ENCODE results near the gene TNS3.

The TNS3 gene

GRCh38 chr7:47336472-47337425 lies 245.2 kb downstream of the TNS3 start:
- H3K79me2 ChIP-seq (ENCODE audit: control insufficient read depth, low read length): no peaks in the 10 kb centered on the region
- no peaks in the 10 kb centered on the region for H3K9me3 ChIP-seq (ENCODE audit: control insufficient read depth, insufficient read depth, low read length)
- H3K9me2 ChIP-seq (replicated peaks; ENCODE audit: control insufficient read depth, low read length): no peaks in the 10 kb centered on the region
- no peak overlapping the region for H3K4me3 ChIP-seq (ENCODE audit: low read length)
- H3K27me3 ChIP-seq (ENCODE audit: control insufficient read depth, low read length): no peaks in the 10 kb centered on the region
- H3K27ac ChIP-seq (ENCODE audit: low read depth, low read length): no peak overlapping the region
- no peaks in the 10 kb centered on the region for H3F3A ChIP-seq (ENCODE audit: control insufficient read depth, insufficient read depth)
- H4K20me1 ChIP-seq (ENCODE audit: control insufficient read depth, insufficient read depth, low read depth, low read length): no peaks in the 10 kb centered on the region
- H3K4me1 ChIP-seq (ENCODE audit: control insufficient read depth, low read length): no peaks in the 10 kb centered on the region
- no peaks in the 10 kb centered on the region for H3K36me3 ChIP-seq (ENCODE audit: control insufficient read depth, low read length)
- no peak for TF ChIP-seq EZH2phosphoT487 (IDR thresholded peaks at IDR 0.05; ENCODE audit: borderline replicate concordance, low read length)
- TF ChIP-seq, protein P1, sequence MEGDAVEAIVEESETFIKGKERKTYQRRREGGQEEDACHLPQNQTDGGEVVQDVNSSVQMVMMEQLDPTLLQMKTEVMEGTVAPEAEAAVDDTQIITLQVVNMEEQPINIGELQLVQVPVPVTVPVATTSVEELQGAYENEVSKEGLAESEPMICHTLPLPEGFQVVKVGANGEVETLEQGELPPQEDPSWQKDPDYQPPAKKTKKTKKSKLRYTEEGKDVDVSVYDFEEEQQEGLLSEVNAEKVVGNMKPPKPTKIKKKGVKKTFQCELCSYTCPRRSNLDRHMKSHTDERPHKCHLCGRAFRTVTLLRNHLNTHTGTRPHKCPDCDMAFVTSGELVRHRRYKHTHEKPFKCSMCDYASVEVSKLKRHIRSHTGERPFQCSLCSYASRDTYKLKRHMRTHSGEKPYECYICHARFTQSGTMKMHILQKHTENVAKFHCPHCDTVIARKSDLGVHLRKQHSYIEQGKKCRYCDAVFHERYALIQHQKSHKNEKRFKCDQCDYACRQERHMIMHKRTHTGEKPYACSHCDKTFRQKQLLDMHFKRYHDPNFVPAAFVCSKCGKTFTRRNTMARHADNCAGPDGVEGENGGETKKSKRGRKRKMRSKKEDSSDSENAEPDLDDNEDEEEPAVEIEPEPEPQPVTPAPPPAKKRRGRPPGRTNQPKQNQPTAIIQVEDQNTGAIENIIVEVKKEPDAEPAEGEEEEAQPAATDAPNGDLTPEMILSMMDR (IDR thresholded peaks at IDR 0.05; ENCODE audit: low read depth, low read length, poor library complexity, severe bottlenecking): no peak
- H3K4me2 ChIP-seq (ENCODE audit: low read length): no peak overlapping the region

DNA sequence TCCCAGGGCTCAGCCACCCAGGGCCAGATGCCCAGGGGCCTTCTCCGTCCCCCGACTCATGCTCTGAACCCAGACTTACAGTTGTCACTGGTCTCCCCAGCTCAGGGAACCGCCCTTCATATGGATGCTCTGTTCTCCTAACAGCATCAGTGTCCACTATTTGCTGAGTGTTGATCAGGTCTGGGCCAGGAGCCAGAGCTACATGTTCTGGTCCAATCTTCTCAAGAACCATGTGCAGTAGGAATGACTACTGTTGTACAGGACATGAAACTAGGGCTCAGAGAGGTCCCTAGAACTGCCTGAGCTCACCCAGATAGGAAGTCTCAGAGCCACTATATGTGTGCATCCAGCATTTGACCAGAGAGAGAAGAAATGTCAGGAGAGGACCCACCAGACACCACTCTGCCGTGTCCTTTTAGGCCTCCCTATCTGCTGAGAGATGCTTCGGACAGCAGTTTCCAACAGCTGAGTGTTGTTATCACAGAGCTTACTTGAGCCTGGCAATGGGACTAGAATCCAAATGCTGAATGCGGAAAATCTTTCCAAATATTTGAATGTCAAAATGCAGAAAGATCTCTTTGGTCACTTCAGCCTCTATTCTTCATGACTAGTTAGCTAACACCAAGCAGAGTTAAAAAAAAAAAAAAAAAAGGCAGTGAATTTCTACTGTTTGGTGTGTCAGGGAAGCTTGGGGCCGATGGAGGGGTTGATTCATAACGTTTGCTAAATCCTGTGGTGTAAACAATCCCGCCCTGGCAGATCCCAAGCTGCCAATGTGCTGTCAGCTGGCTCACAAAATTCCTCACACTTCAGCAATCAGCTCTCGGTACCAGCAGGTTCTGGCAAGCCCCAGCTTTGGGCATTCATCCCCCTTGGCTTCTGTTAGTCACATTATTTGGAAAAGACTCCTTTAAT lies 246.1 kb downstream of the TNS3 start:
- TF ChIP-seq EZH2phosphoT487 (IDR thresholded peaks at IDR 0.05; ENCODE audit: borderline replicate concordance, low read length): no peak
- TF ChIP-seq, protein P1 (IDR thresholded peaks at IDR 0.05; ENCODE audit: low read depth, low read length, poor library complexity, severe bottlenecking): no peak
- no peak overlapping the region for H3K4me2 ChIP-seq (ENCODE audit: low read length)
- no peaks in the 10 kb centered on the region for H3K9me2 ChIP-seq (replicated peaks; ENCODE audit: control insufficient read depth, low read length)
- no peaks in the 10 kb centered on the region for H3K9me3 ChIP-seq (ENCODE audit: control insufficient read depth, insufficient read depth, low read length)
- H3K4me3 ChIP-seq (ENCODE audit: low read length): no peak overlapping the region
- H3K27ac ChIP-seq (ENCODE audit: low read depth, low read length): no peak overlapping the region
- H3K4me1 ChIP-seq (ENCODE audit: control insufficient read depth, low read length): no peaks in the 10 kb centered on the region
- H3K79me2 ChIP-seq (ENCODE audit: control insufficient read depth, low read length): no peaks in the 10 kb centered on the region
- H4K20me1 ChIP-seq (ENCODE audit: control insufficient read depth, insufficient read depth, low read depth, low read length): no peaks in the 10 kb centered on the region
- H3K27me3 ChIP-seq (ENCODE audit: control insufficient read depth, low read length): no peaks in the 10 kb centered on the region
- no peaks in the 10 kb centered on the region for H3K36me3 ChIP-seq (ENCODE audit: control insufficient read depth, low read length)
- H3F3A ChIP-seq (ENCODE audit: control insufficient read depth, insufficient read depth): no peaks in the 10 kb centered on the region

- no peaks in the 10 kb centered on the region for H3K79me2 ChIP-seq (ENCODE audit: control insufficient read depth, low read length)
- no peaks in the 10 kb centered on the region for H3K9me3 ChIP-seq (ENCODE audit: control insufficient read depth, insufficient read depth, low read length)
- H4K20me1 ChIP-seq (ENCODE audit: control insufficient read depth, insufficient read depth, low read depth, low read length): no peaks in the 10 kb centered on the region
- no peak overlapping the region for H3K4me3 ChIP-seq (ENCODE audit: low read length)
- H3K4me1 ChIP-seq (ENCODE audit: control insufficient read depth, low read length): no peaks in the 10 kb centered on the region
- no peaks in the 10 kb centered on the region for H3K36me3 ChIP-seq (ENCODE audit: control insufficient read depth, low read length)
- H3K27ac ChIP-seq (ENCODE audit: low read depth, low read length): no peak overlapping the region
- no peak overlapping the region for H3K4me2 ChIP-seq (ENCODE audit: low read length)
- TF ChIP-seq, protein P1 (IDR thresholded peaks at IDR 0.05; ENCODE audit: low read depth, low read length, poor library complexity, severe bottlenecking): no peak
- TF ChIP-seq EZH2phosphoT487 (IDR thresholded peaks at IDR 0.05; ENCODE audit: borderline replicate concordance, low read length): no peak
- H3K27me3 ChIP-seq (ENCODE audit: control insufficient read depth, low read length): no peaks in the 10 kb centered on the region
- H3F3A ChIP-seq (ENCODE audit: control insufficient read depth, insufficient read depth): no peaks in the 10 kb centered on the region
- H3K9me2 ChIP-seq (replicated peaks; ENCODE audit: control insufficient read depth, low read length): no peaks in the 10 kb centered on the region
Observed at GRCh38 chr7:47335071-47335470, 246.8 kb downstream of the TNS3 start.

Data from DOHH2 (cell line).